ENCODE results near the gene RP9.
"Not testable (repeated sequence)": the region's sequence is repeated elsewhere in the genome, so short reads cannot be mapped to it uniquely, and the experiment has no call there.

RP9 gene

GRCh38 chr7:33100770-33101169, 8.4 kb downstream of the RP9 start:
- FAIRE-seq: no peak

DNA sequence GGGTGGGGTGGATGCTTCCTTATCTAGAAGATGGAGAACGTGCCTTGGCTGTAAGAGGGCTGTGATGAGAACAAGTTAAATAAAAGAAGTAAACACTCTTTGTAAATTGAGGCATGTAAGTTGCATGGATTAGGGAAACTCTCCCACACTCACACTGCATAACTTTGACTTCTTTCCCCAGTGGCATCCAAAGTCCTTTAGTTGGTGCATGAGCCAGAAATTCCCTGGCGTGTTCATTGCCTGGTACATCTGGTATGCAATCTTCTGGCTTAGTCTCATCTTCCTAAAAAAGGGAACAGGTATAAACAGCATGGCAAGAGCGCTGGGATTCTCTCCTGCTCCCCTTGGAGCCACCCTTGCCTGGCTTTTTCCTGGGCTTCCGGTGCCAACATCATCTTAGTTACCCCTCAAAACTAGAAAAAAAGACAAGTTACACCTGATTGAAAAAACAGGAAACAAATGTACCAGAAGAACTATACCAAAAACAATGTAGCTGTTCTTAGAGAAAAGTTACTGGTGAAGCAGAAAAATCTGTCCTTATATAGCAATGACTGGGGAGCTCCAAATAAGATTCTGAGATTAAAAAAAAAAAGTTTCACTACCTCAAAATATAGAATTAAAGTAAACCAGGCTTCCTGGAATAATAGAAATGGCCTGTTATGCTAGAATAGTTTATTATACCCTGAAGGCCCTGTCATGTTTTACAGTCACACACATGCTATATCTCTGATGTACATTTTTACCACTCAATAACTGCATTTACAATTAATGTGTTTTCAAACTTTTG, 9.9 kb downstream of the RP9 start:
- no peak for FAIRE-seq

DNA sequence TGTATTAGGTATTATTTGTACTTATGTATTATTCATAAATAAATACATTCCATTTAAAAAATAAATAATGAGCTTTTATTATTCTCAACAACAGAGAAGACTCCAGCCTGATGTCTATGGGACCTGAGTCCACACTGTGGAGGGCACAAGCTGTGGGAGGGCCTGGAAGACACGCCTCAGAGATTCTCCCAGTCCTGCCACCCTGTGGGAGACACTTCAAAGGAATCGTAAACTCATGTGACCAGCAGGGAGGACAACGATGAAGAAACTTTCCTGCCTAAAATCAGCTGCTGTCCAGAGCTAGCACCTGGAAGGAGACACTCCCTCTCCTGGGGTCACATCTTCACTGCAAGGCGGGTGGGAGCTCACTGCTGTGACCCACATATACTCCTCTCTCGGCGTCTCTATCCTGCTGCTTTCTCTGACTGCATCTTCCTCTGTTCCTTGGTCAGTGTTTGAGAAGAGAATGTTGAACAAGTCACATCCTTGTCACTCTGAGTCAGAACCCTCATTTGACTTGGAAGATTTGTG, 14.4 kb downstream of the RP9 start:
- FAIRE-seq: not testable (repeated sequence)

GRCh38 chr7:33093266-33093665, 15.9 kb downstream of the RP9 start:
- FAIRE-seq: no peak

DNA sequence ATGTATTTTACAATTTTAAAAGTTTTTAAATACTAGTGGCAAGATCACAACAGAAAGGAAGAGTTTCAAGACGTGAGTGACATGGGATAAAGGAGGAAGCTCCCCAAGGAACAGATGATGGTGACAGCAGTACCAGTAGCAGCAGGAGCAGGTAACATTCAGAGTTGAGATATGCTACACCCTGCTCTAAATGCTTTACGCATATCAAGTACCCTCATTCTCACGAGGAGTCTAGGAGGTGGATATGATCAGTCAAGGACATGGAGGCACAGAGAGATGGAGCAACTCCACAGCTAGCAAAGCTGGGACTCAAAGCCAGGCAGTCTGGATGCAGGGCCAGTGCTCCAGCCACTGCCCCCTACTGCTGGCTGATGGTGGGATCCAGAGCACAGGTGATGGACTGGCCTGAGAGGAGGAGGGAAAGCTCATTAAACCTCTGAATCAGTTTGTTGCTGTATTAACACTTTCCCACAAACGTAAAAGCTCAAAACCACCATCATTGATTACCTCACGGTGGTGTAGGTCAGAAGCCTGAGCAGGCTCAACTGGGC, 17.5 kb downstream of the RP9 start:
- no peak for FAIRE-seq

- no peak for FAIRE-seq
Measured at GRCh38 chr7:33091111-33091531, 18.1 kb downstream of the RP9 start.

DNA sequence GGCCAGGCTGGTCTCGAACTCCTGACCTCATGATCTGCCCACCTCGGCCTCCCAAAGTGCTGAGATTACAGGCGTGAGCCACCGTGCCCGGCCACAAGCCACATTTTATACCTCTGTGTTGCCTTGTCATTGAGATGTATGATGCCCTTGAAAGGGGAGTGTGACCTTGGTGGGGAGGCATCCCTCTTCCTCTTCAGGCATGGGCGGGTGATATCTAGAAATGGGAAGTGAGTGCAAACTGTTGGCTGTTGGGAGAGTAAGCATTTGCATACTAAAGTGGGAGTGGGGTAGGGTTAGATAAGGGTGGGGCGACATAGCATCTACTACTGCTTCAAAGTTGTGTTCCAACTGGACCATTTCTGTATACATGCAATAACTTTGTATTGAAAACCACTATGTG, 20.1 kb downstream of the RP9 start:
- FAIRE-seq: no peak

GRCh38 chr7:33087858-33088257, 21.3 kb downstream of the RP9 start:
- no peak for FAIRE-seq

- FAIRE-seq: no peak
Measured at GRCh38 chr7:33087356-33087755, 21.8 kb downstream of the RP9 start.

- no peak for FAIRE-seq
Measured at GRCh38 chr7:33079763-33080690, 29.2 kb downstream of the RP9 start.

DNA sequence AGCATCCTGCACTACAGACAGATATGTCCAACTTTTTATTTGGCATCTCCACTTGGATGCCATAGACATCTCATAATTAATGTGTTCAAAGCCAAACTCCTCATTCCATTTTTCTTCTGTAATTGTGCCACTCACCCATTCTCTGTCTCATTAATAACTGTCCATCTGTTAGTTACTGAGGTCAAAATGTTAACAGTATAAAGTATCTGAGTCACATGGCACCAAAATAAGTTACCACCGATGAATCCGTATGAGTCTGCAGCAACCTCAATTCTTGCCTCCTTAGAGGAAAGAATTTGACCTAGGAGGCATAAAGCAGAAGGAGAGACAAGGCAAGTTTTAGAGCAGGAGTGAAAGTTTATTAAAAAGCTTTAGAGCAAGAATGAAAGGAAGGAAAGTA, 30.1 kb downstream of the RP9 start:
- FAIRE-seq: no peak

DNA sequence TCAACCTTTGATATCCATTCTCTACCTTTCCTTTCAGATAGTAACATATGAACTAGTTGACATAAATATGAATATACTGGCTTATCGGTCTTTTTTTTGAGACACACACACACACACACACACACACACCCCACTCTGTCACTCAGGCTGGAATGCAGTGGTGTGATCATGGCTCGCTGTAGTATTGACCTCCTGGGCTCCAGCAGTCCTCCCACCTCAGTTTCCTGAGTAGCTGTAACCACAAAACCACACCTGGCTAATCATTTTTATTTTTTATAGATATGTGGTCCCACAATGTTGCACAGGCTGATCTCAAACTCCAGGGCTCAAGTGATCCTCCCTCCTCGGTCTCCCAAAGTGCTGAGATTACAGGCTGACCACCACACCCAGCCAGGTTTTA, 32.5 kb downstream of the RP9 start:
- no peak for FAIRE-seq

GRCh38 chr7:33075818-33076518, 33.2 kb downstream of the RP9 start:
- no peak for FAIRE-seq

GRCh38 chr7:33073243-33073642, 36.0 kb downstream of the RP9 start:
- FAIRE-seq: no peak

- no peak for FAIRE-seq
Measured at GRCh38 chr7:33072471-33072870, 36.7 kb downstream of the RP9 start.

DNA sequence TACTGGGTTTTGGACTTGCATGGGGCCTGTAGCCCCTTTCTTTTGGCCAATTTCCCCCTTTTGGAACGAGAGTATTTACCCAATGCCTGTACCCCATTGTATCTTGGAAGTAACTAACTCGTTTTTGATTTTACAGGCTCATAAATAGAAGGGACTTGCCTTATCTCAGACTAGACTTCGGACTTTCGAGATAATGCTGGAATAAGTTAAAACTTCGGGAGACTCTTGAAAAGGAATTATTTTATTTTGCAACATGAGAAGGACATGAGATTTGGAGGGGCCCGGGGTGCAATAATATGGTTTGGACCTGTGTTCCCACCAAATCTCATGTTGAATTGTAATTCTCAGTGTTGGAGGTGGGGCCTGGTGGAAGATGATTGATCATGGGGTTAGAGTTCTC, 38.4 kb downstream of the RP9 start:
- no peak for FAIRE-seq

DNA sequence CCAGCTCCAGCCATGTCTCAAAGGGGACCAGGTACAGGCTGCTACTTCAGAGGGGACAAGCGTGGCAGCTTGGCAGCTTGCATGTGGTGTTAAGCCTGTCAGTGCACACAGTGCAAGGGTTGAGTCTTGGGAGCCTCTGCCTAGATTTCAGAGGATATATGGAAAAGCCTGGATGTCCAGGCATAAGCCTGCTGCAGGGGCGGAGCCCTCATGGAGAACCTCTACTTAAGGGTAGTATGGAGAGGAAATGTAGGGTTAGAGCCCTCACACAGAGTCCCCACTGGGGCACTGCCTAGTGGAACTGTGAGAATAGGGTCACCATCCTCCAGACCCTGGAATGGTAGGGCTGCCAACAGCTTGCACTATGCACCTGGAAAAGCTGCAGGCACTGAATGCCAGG, 38.9 kb downstream of the RP9 start:
- no peak for FAIRE-seq

- no peak for FAIRE-seq
Measured at GRCh38 chr7:33067921-33068320, 41.3 kb downstream of the RP9 start.

- FAIRE-seq: no peak
Measured at GRCh38 chr7:33066771-33067170, 42.4 kb downstream of the RP9 start.

- no peak for FAIRE-seq
Measured at GRCh38 chr7:33065981-33066380, 43.2 kb downstream of the RP9 start.

- FAIRE-seq: peak; percentile 30
Measured at GRCh38 chr7:33062782-33063443, 46.3 kb downstream of the RP9 start.
